A204.1 (cell line): ENCODE results near the gene HEATR3.

Experiments
- FAIRE-seq: peaks from 2 replicates; lab custom pipeline; 2012; peaks lifted over from hg19 to GRCh38; lab: Jason Lieb, UNC

HEATR3 gene

GRCh38 chr16:50065624-50066481 is at the start of gene HEATR3:
TSS of gene HEATR3 (plus strand) at chr16:50065970. CDS start at chr16:50066132, 162 bp downstream.
- FAIRE-seq, result no peak

- no peak for FAIRE-seq
Measured at GRCh38 chr16:50017553-50017952, 48.2 kb upstream of the HEATR3 start.

GRCh38 chr16:50021544-50021943 is 44.2 kb upstream of the HEATR3 start:
- no peak for FAIRE-seq

GRCh38 chr16:50023641-50024040 is 42.1 kb upstream of the HEATR3 start:
- FAIRE-seq, result no peak

- no peak for FAIRE-seq
Measured at GRCh38 chr16:50024207-50024606, 41.6 kb upstream of the HEATR3 start.

GRCh38 chr16:50024684-50025536 is 40.9 kb upstream of the HEATR3 start, which contains the start of gene CNEP1R1:
TSS of gene CNEP1R1 (plus strand) at chr16:50025225. CDS start at chr16:50025316, 91 bp downstream.
- peak; percentile 96 for FAIRE-seq

- no peak for FAIRE-seq
Measured at GRCh38 chr16:50025537-50025931, 40.2 kb upstream of the HEATR3 start.

- FAIRE-seq, result no peak
Measured at GRCh38 chr16:50027829-50028228, 37.9 kb upstream of the HEATR3 start.

GRCh38 chr16:50035468-50035992 is 30.2 kb upstream of the HEATR3 start:
- FAIRE-seq, result no peak

GRCh38 chr16:50036426-50036825 is 29.3 kb upstream of the HEATR3 start:
- no peak for FAIRE-seq

GRCh38 chr16:50037662-50038220 is 28.0 kb upstream of the HEATR3 start:
- FAIRE-seq, result no peak

GRCh38 chr16:50038286-50038685 is 27.5 kb upstream of the HEATR3 start:
- no peak for FAIRE-seq

- no peak for FAIRE-seq
Measured at GRCh38 chr16:50038756-50039529, 26.8 kb upstream of the HEATR3 start.

GRCh38 chr16:50040018-50040417 is 25.8 kb upstream of the HEATR3 start:
- no peak for FAIRE-seq

- FAIRE-seq, result no peak
Measured at GRCh38 chr16:50040710-50041109, 25.1 kb upstream of the HEATR3 start.

GRCh38 chr16:50043358-50043757 is 22.4 kb upstream of the HEATR3 start:
- FAIRE-seq, result no peak

GRCh38 chr16:50045412-50045811 is 20.4 kb upstream of the HEATR3 start:
- no peak for FAIRE-seq

GRCh38 chr16:50046853-50047252 is 18.9 kb upstream of the HEATR3 start:
- FAIRE-seq, result no peak

GRCh38 chr16:50047864-50048263 is 17.9 kb upstream of the HEATR3 start:
- no peak for FAIRE-seq

GRCh38 chr16:50050802-50051201 is 15.0 kb upstream of the HEATR3 start:
- no peak for FAIRE-seq

- no peak for FAIRE-seq
Measured at GRCh38 chr16:50056226-50056625, 9.5 kb upstream of the HEATR3 start.
